HG03460 (cell line): ENCODE results near the gene POLR2I.

ENCODE experiments used
- ATAC-seq: cut with Tn5 transposase; IDR thresholded peaks from one replicate; pipeline ENCODE4 v1.9.1; 2021; ENCODE audit not compliant: unreplicated experiment

Gene POLR2I

DNA sequence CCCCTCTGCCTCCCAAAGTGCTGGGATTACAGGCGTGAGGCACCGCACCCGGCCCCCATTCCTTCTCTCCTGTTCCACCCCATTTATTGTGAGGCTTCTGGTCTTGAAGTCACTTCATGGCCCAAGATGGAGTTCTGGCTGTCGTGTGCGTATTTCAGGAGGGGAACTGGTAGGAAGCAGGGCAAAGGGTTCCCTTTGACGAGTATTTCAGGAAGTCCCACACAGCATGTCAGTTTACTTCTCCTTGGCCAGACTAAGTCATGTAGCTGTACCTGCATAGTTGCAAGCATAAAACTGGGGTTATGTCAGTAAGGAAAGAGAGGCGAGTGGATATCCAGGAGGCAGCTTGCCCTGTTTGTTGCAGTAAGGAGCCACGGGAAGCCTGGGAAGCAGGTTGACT lies 49.8 kb downstream of the POLR2I start:
- ATAC-seq: no peak
